Activated T-helper 1 cell treated with Interleukin-2 at 50 U/mL for 16 hours (primary cell): ENCODE measurements around the gene TNPO2.
A peak's percentile ranks its signal among the peaks of the same experiment; 100 is the strongest.

Experiments
- DNase-seq: peaks from one replicate; pipeline ENCODE4 v3.0.0-alpha.2; 2020; ENCODE audit warnings: low read depth

The TNPO2 gene

DNA sequence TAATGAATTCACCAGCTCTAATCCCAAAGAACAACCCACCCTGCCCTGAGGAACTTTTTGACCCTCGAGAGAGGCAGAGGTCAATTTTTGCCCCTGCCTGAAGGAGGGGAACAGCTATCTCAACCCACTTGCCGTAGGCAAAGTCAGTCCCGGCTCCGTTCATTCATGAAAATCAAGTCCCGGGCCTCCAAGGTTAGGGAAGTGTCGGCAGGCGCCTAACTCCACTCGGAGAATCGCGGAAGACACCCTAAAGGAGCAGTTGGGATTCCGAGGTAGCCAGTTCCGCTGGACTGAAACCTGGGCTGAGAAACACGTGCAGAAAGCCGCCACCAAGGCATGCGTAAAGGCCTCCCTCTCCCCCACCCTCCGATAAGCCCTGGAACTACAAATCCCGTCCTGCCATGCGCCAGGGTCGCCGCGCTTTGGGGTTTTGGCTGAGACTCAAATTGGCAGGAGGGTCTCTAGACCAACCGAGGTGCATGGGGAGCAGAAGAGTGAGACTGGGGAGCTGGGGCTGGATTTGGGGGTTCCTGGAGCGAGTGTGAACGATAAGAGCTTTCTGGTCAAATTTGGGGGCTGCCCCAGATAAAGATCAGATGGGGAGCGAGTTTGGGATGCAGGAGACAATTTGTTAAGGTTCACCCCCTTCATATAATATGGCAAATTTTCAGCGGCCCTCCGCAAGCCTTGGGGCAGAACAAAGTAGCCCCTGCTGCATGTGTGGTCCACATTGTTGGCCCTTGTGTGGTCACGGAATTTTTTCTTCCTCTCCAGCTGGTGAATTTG, at the start of gene TNPO2:
TSS of gene TNPO2 (minus strand) at position 292 of the 786 bp plus-strand sequence. CDS start 2,955 bp downstream, outside the sequence.
- peak; percentile 32 for DNase-seq

DNA sequence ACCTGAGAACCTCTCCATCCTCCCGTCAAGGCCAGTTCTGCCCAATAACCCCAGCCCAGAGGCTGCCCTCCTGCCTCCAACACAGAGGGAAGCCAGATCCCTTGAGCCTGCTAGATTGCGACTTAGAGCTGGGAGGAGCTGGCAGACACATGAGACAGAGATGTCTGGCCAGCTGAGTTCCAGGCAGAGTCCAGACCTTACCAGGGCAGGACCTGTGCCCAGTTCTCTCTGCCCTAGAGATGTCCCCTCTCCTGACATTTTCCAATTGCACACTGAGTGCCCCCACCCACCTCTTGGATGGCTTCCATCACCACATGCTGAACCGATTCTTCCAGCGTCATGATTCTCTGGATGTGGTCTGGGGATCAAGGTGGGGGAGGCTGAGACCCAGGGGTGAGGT, 48.6 kb upstream of the TNPO2 start:
- no peak for DNase-seq

DNA sequence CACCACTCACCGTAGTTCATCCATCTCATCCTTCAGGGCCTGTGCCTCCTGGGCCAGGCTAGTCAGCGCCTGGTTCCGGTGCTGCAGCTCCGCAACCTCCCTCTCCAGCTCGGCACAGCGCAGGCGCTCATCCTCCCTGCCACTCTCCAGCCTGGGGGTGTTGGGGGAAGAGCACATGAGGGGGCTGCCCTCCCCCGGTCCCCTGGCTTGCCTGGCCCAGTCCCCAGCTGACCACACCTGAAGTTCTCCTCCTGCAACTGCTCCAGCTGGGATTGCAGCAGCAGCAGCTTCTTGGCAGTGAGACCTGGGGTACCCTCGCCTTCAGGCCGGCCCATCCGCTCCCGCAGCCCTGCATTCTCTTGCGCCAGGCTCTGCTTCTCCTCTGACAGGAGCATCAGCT, 47.2 kb upstream of the TNPO2 start:
- no peak for DNase-seq

DNA sequence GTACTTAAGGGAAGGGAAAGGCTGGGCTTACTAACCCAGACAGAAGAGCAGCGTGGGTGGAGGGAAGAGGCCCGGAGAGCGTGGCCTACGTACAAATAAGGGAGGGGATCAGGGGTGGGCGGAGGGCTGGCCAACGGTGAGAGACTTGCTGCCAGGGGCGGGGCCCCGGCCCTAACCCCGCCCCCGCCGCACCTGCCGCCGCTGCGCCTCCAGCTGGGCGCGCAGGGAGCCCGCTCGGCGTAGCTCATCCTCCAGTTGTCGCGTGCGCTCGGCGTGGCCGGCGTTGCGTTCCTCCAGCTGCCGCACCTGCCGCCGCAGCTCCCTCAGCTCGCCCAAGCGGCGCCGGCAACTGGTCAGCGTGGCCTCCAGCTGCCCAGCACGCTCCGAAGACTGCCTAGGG, 46.0 kb upstream of the TNPO2 start:
- peak; percentile 54 for DNase-seq

DNA sequence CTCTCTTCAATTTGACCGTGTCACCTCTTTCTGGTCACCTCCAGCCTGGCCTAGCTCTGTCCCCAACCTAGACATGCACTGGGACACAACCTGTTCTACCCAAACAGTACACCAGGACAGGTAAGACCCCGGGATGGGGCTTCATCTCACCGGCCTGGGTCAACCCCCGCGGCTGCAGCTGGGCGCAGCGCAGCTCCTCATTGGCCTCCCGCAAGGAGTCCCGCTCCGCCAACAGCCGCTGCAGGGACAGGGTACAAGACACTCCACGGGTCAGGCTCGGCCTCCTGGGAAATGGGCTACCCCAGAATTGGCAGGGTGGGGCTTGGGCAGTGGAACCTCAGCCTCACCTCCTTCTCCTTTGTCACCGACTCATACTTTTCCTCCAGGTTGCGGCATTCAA, 43.9 kb upstream of the TNPO2 start:
- DNase-seq = no peak

DNA sequence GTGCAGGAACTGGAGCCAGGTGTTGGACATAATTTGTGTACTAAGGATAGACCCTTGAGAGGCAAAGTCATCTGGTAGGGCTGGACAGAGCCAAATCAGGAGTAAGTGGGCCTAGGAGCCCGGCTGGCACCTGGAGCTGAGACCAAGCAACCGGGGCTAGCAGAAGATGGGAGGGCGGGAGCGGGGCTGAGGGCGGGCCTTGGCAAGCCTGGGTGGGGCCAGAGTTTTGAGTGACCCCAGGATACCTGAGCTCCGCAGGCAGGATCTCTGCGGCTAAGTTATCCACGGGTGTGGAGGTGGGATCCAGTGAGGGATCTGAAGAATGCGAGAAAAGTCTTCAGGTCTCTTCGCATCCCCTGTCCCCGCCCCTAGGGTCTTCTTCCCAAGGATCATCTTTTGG, 43.4 kb upstream of the TNPO2 start:
- DNase-seq = no peak

DNA sequence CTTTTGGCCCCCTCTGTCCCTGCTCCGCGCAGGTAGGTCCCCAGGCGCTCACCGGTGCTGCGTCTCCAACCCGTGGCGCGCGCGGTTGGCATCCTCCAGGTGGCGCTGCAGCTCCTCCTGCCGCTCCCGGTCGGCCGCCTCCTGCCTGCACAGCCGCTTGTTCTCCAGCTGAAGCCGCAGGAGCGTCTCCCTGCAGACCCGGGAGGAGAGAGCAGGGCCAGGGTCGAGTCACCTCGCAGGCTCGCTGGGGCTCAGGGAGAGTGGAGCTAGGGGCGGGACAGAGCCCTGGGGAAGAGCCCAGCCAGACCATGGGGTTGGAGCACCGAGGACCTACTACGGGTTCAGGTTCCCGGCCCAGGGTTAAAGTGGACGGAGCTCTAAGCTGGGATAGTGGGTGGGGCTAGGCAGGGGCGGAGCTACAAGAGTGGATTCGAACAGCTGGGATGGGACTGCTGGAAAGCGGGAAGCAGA, 42.4 kb upstream of the TNPO2 start:
- DNase-seq = peak; percentile 70

DNA sequence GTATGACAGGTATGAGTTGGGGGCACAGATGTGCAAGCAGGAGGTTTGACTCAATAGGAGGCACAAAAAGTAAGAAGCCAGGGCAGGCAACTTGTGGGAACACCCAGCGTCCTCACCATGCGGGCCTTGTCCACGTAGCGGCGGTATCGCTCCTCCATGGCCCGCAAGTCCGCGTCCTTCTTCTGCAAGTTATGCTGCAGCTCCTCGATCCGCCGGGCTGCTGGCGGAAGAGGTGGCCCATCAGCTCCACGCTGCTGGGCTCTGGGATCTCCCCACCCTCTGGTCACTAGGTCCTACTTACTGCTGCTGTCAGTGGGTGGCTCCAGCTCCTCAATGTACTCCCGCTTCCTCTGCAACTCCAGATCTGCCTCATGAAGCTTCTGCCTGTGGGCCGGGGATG, 41.0 kb upstream of the TNPO2 start:
- DNase-seq = no peak

DNA sequence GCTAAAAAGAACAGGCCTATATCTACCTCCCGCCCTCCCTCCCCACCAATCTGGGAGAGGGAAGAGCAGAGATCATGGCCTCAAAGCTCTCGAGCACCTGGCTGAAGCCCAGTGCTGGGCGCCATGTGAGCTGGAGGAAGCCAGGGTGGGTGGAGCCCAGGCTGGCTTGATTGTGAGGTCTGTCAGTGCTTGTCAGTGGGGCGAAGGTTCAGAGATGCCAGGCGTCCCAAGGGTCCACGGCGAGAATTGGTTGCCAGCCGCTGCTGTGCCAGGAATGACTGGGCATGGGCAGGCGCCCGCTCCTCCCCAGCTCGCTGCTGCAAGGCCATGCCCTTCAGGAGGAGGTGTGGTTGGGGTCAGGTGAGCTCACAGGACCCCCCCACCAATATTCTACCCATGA, 39.4 kb upstream of the TNPO2 start:
- DNase-seq = no peak

DNA sequence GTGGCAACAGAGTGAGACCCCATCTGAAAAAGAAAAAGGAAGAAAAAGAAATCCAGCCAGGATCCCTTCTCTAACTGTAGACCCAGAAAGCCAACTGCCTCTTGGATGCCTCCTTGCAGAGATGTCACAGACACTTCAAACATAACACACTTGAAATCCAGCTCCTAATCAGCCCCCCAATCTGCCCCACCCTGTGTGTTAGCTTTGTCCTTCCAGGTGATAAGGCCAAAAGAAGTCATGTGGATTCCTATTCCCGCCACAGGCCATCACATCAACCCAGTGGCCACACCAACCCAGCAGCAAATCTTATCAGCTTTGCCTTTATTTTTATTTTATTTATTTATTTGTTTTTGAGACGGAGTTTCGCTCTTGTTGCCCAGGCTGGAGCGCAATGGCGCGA, 36.0 kb upstream of the TNPO2 start:
- no peak for DNase-seq

DNA sequence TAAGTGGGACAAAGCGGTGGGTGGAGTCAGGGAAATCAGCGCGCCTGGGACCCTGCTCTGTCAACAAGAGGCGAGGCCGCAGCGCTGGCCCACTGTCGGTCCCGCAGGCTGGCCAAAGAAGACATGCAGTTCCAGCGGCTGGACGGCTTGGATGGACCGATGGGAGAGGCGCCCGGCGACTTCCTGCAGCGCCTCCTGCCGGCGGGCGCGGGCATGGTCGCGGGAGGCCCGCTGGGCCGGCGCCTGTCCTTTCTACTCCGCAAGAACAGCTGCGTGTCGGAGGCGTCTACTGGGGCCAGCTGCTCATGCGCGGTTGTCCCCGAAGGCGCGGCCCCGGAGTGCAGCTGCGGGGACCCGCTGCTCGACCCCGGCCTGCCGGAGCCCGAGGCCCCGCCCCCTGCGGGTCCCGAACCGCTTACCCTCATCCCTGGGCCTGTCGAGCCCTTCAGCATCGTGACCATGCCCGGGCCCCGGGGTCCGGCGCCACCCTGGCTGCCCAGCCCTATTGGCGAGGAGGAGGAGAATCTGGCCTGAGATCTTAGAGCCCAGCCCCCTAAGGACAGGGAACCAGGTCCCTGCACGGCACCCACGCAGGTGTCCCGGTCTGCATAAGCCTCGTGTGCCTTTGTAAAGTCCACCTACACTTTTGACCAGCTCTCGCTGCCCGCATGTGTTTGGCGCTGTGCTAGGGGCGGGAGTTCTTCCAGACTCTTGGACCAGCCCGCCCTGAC, 34.0 kb upstream of the TNPO2 start:
- peak; percentile 44 for DNase-seq

DNA sequence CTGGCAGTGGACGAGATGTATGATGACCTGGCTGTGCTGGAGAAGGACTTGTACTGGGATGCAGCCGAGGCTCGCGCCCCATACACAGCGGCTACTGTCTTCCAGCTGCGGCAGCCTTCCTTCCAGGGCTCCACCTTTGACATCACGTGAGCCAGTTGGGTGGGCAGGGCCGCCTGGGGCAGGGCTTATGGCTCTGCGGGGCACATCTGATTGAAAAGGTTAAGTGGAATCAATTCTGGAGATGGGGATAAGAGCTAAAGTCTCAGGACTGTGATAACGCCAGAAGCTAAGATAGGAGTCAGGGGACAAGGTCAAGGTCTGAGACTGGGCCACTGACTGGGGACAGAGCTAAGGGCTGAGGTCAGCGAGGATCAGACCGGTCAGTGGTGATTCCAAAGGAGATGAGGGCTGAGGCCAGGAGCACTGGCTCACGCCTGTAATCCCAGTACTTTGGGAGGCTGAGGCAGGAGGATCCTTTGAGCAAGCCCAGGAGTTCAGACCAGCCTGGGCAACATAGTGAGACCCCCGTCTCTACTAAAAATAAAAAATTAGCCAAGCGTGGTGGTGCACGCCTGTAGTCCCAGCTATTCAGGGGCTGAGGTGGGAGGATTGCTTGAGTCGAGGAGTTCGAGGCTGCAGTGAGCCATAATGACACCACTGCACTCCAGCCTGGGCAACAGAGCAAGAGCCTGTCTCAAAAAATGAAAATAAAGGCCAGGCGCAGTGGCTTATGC, 32.6 kb upstream of the TNPO2 start:
- no peak for DNase-seq

DNA sequence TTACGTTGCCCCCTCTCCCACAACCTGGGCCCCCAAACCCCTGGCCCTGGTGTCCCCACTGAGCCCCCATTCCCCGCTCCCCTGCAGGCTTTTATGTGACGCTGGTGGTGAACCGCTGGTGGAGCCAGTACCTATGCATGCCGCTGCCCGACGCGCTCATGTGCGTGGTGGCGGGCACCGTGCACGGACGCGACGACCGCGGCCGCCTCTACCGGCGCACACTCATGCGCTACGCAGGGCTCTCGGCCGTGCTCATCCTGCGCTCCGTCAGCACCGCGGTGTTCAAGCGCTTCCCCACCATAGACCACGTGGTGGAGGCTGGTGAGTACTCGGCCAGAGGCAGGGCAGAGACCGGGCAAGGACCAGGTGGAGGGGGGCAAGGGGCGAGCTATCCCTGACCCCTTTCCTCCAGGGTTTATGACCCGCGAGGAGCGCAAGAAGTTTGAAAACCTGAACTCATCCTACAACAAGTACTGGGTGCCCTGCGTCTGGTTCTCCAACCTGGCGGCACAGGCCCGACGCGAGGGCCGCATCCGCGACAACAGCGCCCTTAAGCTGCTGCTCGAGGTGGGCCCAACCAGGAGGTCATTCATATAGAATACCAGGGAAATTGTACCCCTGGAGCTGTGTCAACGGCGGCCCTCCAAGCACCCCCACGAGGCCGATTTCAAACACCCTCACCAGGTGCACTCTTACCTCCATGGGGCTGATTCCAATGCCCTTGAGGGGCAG, 30.9 kb upstream of the TNPO2 start:
- DNase-seq = no peak

DNA sequence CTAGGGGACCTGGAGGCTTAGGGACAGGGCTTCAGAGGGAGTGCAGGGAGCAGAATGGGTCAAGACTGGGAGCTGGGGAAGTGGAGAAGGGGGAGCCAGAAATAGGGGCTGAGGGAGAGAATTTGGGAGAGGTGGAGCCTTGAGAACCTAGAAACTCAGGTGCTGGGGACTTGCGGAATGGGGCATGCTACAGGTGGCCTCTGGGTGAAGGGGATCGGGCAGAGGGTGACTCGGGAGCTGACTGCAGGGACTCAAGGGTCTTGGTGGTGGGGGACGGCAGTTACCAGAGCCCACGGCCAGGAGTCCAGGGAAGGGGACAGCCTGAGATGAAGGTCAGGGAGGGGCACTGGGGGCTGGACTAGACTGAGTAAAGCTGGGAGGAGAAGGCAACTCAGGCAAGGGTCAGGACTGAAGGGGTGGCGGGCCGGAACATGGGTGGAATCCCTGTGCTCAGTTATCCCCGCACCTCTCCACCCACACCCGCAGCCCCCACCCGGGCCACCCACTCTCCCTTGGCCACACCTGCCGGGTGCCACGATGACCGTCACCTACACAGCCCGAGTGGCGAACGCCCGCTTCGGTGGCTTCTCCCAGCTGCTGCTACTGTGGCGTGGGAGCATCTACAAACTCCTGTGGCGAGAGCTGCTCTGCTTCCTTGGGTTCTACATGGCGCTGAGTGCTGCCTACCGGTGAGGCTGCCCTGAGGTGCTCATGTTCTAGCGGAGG, 28.5 kb upstream of the TNPO2 start:
- DNase-seq = no peak

DNA sequence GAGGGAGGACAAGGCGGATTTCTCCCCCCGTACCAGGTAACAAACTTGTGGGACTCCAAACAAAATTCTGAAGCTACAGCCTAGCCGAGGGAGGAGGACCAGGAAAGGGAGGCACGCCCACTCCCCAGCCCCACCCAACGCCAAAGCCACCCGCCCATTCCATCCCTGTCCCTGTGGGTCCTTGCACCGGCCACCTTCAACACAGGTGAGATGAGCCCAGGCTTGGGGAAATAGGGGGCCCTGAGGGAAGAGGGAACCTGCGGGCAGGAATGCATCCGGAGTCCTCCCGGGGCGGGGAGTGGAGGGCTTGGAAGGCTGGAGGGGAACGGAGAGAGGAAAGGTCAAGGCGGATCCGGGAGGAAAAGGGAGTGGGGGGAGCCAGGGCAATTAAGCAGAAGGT, 27.9 kb upstream of the TNPO2 start, which contains the start of gene BEST2:
TSS of gene BEST2 (plus strand) at position 157 of the 400 bp plus-strand sequence. CDS start 802 bp downstream, outside the sequence.
- no peak for DNase-seq

DNA sequence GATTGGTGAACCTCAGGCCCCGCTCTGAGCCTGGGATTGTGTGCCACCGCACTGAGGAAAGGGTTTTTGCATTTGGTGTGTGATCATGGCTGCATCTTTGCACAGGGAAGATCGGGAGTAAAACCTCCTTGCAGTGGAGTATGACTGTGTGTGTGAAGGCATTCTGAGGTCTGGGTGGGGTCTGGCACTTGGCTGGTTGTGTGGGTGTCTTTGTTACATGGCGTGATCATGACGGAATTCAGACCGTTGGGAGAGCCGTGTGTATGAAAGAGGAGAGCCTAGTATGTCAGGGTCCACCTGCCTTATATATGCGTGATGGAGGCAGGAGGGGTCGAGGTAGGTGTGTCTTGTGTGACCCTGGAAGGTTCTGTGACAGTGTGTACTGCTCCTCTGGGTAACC, 27.1 kb upstream of the TNPO2 start:
- DNase-seq = no peak

DNA sequence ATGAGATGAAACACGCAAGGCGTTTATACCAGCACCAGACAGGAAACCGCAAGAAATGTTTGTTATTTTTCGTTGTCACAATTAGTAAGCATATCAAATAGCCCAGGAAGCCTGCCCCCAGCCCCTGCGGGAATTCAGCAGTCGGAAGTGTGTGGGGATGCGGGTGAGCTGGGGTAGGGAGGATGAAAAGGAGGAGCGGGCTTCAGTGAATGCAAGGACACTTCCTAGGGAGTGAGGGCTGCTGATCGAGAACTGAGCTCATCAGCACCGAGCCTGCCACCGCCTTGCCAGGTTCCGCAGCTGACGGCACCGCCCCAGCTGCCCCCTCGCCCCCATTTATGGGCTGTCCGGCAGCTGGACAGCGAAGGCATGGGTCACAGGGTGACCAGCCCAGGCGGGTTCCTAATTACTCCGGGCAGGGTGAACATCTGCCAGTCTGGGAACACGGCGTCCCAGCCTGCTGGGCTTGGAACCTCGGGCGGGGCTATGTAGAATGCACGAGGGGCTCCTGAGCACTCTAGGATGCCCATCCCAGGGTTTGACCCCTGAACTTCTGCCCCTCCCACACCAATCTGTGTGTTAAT, 26.3 kb upstream of the TNPO2 start:
- DNase-seq = no peak

DNA sequence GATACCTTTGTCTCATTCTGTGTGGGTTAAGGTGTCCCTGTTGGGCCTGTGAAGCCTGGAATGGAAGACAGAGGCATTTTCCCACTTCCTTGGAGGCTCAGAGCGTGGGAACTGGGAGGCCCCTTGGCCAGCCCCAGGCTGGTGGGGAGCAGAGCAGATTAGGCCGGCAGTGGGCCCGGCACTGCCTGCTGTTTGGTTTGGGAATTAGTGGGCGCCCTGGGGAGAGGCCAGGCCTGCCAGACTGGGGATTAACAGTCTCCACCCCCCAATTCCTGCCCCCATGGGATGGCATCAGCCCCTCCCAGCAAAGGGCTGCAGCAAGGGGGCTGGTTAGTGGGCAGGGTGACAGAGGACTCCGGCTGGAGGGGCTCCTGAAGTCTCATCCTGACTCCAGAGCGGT, 24.8 kb upstream of the TNPO2 start:
- no peak for DNase-seq

DNA sequence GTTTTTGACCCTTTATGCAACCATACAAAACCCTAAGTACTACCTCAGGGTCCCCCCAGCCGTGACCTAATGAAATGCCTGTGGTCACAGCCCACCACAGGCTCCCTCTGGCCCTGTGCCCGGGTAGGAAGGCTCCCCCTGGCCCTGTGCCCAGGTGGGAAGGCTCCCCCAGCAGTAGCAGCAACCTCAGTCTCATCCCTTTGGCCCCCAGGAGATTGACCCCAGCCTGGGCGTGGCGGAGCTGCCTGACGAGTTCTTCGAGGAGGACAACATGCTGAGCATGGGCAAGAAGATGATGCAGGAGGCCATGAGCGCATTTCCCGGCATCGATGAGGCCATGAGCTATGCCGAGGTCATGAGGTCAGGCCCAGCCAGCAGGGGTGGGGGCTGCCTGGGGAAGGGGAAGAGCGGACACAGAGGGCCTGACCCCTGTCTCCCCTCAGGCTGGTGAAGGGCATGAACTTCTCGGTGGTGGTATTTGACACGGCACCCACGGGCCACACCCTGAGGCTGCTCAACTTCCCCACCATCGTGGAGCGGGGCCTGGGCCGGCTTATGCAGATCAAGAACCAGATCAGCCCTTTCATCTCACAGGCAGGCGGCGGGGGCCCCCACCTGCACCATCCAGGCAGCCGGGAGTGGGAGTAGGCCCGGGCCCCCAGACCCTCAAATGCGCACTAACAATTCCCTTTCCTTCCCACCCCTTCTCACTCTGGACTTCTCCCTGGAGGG, 21.6 kb upstream of the TNPO2 start:
- DNase-seq = no peak

DNA sequence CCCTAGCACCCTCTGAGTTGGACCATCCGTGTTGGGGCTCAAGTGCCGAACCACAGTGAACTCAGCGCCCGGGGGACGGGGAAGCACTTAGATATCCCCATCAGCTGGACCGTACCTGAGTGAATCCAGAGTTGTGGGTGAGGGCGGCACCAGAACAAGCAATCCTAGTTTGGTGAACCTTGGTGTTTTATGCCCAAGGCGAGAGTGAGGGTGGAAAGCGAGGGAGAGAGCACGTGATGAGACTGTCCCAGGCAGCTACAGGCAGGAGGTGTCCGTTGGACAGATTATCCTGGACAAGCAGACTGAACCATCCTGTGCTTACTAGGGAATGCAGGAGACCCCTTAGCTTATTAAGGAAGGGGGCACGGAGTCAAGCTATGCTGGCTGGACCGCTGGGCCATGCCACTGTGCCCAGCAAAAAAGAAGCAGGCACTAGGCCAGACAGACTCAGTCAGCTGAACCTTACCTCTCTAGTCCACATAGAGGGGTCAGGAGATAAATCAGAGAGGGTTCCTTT, 14.2 kb upstream of the TNPO2 start:
- DNase-seq = no peak
